C4-2B (cell line): ENCODE results near the gene NOVA2.

ENCODE experiments used
- H3K27ac ChIP-seq: fragments of 450-650 bp; 2 replicates; pipeline ENCODE4 v1.5.1; 2017
- ZFX ChIP-seq: fragments of 450-650 bp; IDR thresholded peaks from 2 replicates; pipeline ENCODE4 v1.6.1; 2017
- TF ChIP-seq, protein P1 (sequence below): fragments of 450-650 bp; conservative IDR thresholded peaks from 2 replicates; pipeline ENCODE4 v1.5.1; 2017; ENCODE audit warnings: mild to moderate bottlenecking

NOVA2 gene

DNA sequence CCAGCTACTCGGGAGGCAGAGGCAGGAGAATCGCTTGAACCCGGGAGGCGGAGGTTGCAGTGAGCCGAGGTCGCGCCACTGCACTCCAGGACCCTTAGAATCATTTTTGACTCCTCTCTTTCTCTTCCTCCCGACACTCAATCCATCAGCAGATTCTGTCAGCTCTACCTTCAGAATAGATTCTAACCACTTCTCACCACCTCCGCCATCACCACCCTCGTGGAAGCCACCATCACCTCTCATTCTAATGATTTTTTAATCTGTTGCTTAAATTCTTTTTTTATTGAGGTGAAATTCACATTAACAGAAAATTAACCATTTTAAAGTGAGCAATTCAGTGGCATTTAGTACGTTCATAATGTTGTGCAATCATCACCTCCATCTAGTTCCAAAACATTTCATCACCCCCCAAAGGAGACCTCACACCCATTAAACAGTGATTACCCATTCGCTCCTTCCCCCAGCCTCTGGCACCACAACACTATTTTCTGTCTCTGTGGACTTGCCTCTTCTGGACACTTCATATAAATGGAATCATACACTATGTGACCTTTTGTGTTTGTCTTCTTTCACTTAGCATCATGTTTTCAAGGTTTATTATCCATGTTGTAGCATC, 16.6 kb upstream of the NOVA2 start:
- no peak for TF ChIP-seq ZFX
- TF ChIP-seq, protein P1, sequence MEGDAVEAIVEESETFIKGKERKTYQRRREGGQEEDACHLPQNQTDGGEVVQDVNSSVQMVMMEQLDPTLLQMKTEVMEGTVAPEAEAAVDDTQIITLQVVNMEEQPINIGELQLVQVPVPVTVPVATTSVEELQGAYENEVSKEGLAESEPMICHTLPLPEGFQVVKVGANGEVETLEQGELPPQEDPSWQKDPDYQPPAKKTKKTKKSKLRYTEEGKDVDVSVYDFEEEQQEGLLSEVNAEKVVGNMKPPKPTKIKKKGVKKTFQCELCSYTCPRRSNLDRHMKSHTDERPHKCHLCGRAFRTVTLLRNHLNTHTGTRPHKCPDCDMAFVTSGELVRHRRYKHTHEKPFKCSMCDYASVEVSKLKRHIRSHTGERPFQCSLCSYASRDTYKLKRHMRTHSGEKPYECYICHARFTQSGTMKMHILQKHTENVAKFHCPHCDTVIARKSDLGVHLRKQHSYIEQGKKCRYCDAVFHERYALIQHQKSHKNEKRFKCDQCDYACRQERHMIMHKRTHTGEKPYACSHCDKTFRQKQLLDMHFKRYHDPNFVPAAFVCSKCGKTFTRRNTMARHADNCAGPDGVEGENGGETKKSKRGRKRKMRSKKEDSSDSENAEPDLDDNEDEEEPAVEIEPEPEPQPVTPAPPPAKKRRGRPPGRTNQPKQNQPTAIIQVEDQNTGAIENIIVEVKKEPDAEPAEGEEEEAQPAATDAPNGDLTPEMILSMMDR, result no peak
- no peak overlapping the region for H3K27ac ChIP-seq

DNA sequence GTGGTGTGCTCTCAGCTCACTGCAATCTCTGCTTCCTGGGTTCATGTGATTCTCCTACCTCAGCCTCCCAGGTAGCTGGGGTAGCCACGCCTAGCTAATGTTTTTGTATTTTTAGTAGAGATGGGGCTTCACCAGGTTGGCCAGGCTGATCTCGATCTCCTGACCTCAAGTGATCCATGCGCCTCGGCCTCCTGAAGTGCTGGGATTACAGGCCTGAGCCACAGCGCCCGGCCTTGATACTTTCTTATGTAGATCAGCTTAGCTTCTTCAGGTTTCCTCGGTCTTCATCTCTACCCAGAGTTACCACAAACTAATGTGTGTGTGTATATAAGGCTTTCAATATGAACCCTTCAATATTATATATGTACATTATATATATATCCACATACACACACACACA, 11.7 kb upstream of the NOVA2 start:
- no peak overlapping the region for H3K27ac ChIP-seq
- no peak for TF ChIP-seq ZFX
- TF ChIP-seq, protein P1, result no peak

DNA sequence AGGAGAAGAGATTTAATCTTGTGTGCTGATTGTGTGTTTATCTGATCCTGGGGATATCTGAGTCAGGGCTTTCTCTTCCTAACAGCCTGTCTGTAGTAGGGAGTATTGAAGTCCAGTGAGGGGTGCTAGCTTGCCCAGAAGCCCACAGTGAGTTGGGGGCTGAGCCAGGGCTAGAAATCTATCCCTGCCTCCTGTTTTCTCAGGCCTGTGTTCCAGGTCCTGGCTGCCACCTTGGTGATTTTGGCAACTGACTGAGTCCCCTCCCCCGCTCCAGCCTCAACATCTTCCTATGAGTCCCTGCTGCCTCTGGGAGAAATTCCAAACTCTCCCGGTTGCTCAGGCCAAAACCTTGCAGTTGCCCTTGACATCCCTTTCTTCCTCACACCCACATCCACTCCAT, 7.7 kb upstream of the NOVA2 start:
- no peak overlapping the region for H3K27ac ChIP-seq
- TF ChIP-seq, protein P1, result no peak

DNA sequence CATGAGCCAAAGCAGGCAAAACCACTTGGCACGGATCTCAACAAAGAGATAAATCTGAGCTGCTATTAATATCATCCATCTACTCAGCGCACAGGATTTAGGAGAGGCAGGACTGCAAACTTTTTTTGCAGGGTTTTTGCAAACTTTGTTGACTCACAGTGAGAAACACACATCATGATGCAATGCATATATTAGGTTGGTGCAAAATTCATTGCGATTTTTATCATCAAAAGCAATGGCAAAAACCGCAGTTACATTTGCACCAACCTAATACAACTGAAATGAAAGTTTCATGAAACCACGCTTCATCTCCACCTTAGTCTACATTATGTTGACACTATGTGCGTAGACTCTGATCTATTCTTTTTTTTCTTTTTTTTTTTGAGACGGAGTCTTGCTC, 4.5 kb upstream of the NOVA2 start:
- TF ChIP-seq ZFX, result no peak
- TF ChIP-seq, protein P1, result no peak
- H3K27ac ChIP-seq, result no peak overlapping the region

DNA sequence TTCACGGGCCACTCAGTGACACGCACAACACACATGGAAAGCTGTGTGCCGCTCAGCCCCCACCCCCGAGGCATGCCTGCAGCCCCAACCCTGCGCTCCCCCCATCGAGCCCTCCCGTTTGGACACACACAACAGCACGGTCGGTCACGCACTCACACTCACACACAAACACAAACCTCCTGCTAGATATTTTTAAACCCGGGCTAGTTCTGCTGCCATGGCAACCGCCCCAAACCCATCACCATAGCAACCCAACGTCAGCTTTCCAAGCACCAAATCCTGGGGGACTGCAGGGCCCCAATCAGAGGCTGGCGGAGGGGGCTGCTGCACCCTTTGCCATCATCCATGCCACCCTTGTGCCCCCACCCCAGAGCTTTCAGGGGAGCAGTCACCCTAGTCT, 2.5 kb upstream of the NOVA2 start:
- H3K27ac ChIP-seq, result no peak overlapping the region
- TF ChIP-seq ZFX, result no peak
- TF ChIP-seq, protein P1, result no peak

DNA sequence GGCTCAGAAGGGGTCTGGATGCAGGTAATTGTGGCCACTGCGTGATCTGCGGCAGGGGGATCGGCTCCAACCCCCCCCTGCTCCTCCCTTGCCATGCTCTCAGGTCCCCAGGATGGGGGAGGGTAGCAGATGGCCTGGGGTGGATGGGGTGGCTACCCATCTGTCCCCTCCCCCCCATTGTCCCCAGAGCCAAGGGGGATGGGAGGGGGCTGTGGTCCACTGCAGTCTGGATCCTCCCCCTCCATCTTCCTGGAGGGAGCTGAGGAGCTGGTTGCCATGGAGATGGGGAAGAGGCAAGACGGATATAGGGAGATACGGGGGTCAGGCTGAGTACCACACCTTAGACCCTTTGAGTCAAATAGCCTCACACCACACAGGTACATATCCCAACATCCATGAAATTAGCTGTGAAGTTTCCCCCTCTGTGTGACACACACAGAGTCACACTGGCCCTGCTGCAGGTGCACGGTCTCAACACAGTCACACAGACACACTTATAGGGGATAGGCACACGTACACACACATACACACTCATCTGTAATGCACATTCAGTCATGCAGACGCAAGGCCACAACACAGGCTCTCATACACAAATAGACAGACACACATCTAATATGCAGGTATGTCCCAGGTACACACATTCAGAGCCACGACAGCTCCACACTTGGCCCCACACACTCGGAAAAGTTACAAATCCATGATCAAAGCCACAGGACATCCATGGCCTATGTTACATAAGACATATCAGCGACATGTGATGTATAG, 1.8 kb upstream of the NOVA2 start:
- TF ChIP-seq ZFX, result no peak
- TF ChIP-seq, protein P1, result no peak
- H3K27ac ChIP-seq, result no peak overlapping the region

DNA sequence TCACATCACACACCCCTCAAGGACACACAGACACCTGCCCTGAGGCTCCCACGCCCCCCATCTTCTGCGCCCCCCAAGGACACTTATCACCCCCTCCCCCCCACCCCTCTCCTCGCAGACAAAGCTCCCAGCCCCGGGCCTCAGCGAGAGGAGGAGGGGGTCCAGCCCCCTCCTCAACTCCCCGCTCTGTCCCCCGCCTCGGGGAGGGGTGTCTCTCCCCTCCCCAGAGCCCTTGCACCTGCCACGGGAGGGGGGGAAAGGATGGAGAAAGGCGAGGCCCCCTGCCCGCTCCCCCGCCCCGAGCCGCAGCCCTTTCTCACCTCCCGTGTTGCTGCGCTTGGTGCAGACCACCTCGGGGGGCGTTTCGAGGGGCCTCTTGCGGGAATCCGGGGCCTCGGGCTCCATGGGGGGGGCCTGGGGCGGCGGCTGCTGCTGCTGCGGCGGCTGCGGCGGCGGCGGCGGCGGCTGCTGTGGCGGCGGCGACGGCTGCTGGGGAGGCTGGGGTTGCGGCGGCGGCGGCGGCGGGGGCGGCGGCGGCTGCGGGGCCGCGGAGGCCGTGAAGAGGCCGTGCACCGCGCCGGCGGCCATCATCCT, 621 bp downstream of the NOVA2 start:
- H3K27ac ChIP-seq, result no peak overlapping the region
- TF ChIP-seq, protein P1, result no peak
- no peak for TF ChIP-seq ZFX
